ENCODE data around the gene CADPS.

The CADPS gene

GRCh38 chr3:62805580-62806277 is 69.5 kb downstream of the CADPS start:
- no peak overlapping the region for H3K27ac ChIP-seq
- H2AFZ ChIP-seq (ENCODE audit: low read depth) = no peak overlapping the region
- H3K9ac ChIP-seq = no peak overlapping the region

GRCh38 chr3:62805106-62805505 is 70.1 kb downstream of the CADPS start:
- Histone ChIP-seq H3K9ac (no peak overlapping the region), H2AFZ (ENCODE audit: low read depth) (no peak overlapping the region), H4K20me1 (ENCODE audit: insufficient read depth) (no peaks in the 10 kb centered on the region), H3K4me1 (ENCODE audit: low read depth, poor library complexity, severe bottlenecking) (no peaks in the 10 kb centered on the region), H3K36me3 (ENCODE audit: insufficient read depth) (no peaks in the 10 kb centered on the region), H3K4me2 (no peak overlapping the region), H3K27ac (no peak overlapping the region), H3K79me2 (ENCODE audit: insufficient read depth, low read depth) (no peaks in the 10 kb centered on the region), H3K27me3 (ENCODE audit: insufficient read depth, low read depth) (no peaks in the 10 kb centered on the region), H3K4me3 (IDR thresholded peaks at IDR 0.05; ENCODE audit: insufficient read depth, low read depth, low read length) (no peak overlapping the region)
- no peak for TF ChIP-seq CTCF (conservative IDR thresholded peaks at IDR 0.05; ENCODE audit: low read depth, low read length)

More at GRCh38 chr3:62805580-62806277, 69.5 kb downstream of the CADPS start:
- Histone ChIP-seq H3K4me1 (ENCODE audit: low read depth, poor library complexity, severe bottlenecking) (no peaks in the 10 kb centered on the region), H3K79me2 (ENCODE audit: insufficient read depth, low read depth) (no peaks in the 10 kb centered on the region), H3K4me2 (no peak overlapping the region), H3K36me3 (ENCODE audit: insufficient read depth) (no peaks in the 10 kb centered on the region), H3K4me3 (IDR thresholded peaks at IDR 0.05; ENCODE audit: insufficient read depth, low read depth, low read length) (no peak overlapping the region), H3K27me3 (ENCODE audit: insufficient read depth, low read depth) (no peaks in the 10 kb centered on the region), H4K20me1 (ENCODE audit: insufficient read depth) (no peaks in the 10 kb centered on the region)
- no peak for TF ChIP-seq CTCF (conservative IDR thresholded peaks at IDR 0.05; ENCODE audit: low read depth, low read length)

GRCh38 chr3:62803276-62803675 is 71.9 kb downstream of the CADPS start:
- Histone ChIP-seq H3K79me2 (ENCODE audit: insufficient read depth, low read depth) (no peaks in the 10 kb centered on the region), H3K4me3 (IDR thresholded peaks at IDR 0.05; ENCODE audit: insufficient read depth, low read depth, low read length) (no peak overlapping the region), H3K27ac (no peak overlapping the region), H3K4me1 (ENCODE audit: low read depth, poor library complexity, severe bottlenecking) (no peaks in the 10 kb centered on the region), H3K27me3 (ENCODE audit: insufficient read depth, low read depth) (no peaks in the 10 kb centered on the region), H3K4me2 (no peak overlapping the region), H3K36me3 (ENCODE audit: insufficient read depth) (no peaks in the 10 kb centered on the region), H4K20me1 (ENCODE audit: insufficient read depth) (no peaks in the 10 kb centered on the region), H3K9ac (no peak overlapping the region), H2AFZ (ENCODE audit: low read depth) (no peak overlapping the region)
- TF ChIP-seq CTCF (conservative IDR thresholded peaks at IDR 0.05; ENCODE audit: low read depth, low read length) = no peak

- Histone ChIP-seq H3K4me1 (ENCODE audit: low read depth, poor library complexity, severe bottlenecking) (no peaks in the 10 kb centered on the region), H3K4me2 (no peak overlapping the region)
These were observed 77.2 kb downstream of the CADPS start for GRCh38 chr3:62798000-62798399.

More at GRCh38 chr3:62798000-62798399, 77.2 kb downstream of the CADPS start:
- no peak overlapping the region for H2AFZ ChIP-seq (ENCODE audit: low read depth)
- no peak overlapping the region for H3K9ac ChIP-seq
- H3K27ac ChIP-seq = no peak overlapping the region
- no peaks in the 10 kb centered on the region for H3K36me3 ChIP-seq (ENCODE audit: insufficient read depth)
- H3K4me3 ChIP-seq (IDR thresholded peaks at IDR 0.05; ENCODE audit: insufficient read depth, low read depth, low read length) = no peak overlapping the region
- H3K27me3 ChIP-seq (ENCODE audit: insufficient read depth, low read depth) = no peaks in the 10 kb centered on the region
- no peaks in the 10 kb centered on the region for H4K20me1 ChIP-seq (ENCODE audit: insufficient read depth)
- no peaks in the 10 kb centered on the region for H3K79me2 ChIP-seq (ENCODE audit: insufficient read depth, low read depth)
- no peak for TF ChIP-seq CTCF (conservative IDR thresholded peaks at IDR 0.05; ENCODE audit: low read depth, low read length)

Measured in KMS-11 (cell line).